Neural cell (in vitro differentiated cells): ENCODE measurements around the gene RBP5. TPM values are rescaled to one million over a fixed set of nuclear protein-coding genes. Genes with fewer than 3 reads are reported as not detected.

Experiments used
- H2AFZ ChIP-seq: fragments of 200-600, 300-800 bp; sonication (generic), shearing (Covaris generic); 2 replicates; pipeline ENCODE4 v1.6.0; 2014; ENCODE audit warnings: low read depth, mild to moderate bottlenecking, antibody characterized with exemption, low read length, moderate library complexity
- H3F3A ChIP-seq: fragments of 200-600 bp; shearing (Covaris generic); 2 replicates; pipeline ENCODE4 v1.6.1; 2016; ENCODE audit warnings: mild to moderate bottlenecking, moderate library complexity, mixed read lengths, antibody characterized with exemption, low read length; ENCODE audit not compliant: insufficient read depth, poor library complexity, severe bottlenecking
- H3K27ac ChIP-seq: fragments of 200-600, 300-800 bp; sonication (generic), shearing (Covaris generic); 2 replicates; pipeline ENCODE4 v1.5.1; 2014; ENCODE audit warnings: mild to moderate bottlenecking, low read length, moderate library complexity
- H3K27me3 ChIP-seq: fragments of 300-800, 200-600 bp; sonication (generic), shearing (Covaris generic); 2 replicates; pipeline ENCODE4 v1.6.0; 2014; ENCODE audit warnings: mild to moderate bottlenecking, low read depth, low read length, moderate library complexity; ENCODE audit not compliant: insufficient read depth
- H3K36me3 ChIP-seq: fragments of 300-800, 200-600 bp; sonication (generic), shearing (Covaris generic); 2 replicates; pipeline ENCODE4 v1.5.1; 2014; ENCODE audit warnings: mild to moderate bottlenecking, antibody characterized with exemption, low read length, moderate library complexity; ENCODE audit not compliant: insufficient read depth
- H3K4me2 ChIP-seq: fragments of 300-800, 200-600 bp; sonication (generic), shearing (Covaris generic); 2 replicates; pipeline ENCODE4 v1.6.0; 2014; ENCODE audit warnings: mild to moderate bottlenecking, low read length
- H3K4me3 ChIP-seq: fragments of 300-800, 200-600 bp; sonication (generic), shearing (Covaris generic); 2 replicates; pipeline ENCODE4 v1.5.1; 2014; ENCODE audit warnings: mild to moderate bottlenecking, low read length, moderate library complexity
- H3K79me2 ChIP-seq: fragments of 200-600 bp; shearing (Covaris generic); replicated peaks from 2 replicates; pipeline ENCODE4 v1.6.0; 2014; ENCODE audit warnings: mild to moderate bottlenecking, low read length, moderate library complexity; ENCODE audit not compliant: insufficient read depth
- H3K9ac ChIP-seq: fragments of 300-800, 200-600 bp; sonication (generic), shearing (Covaris generic); 2 replicates; pipeline ENCODE4 v1.6.1; 2016; ENCODE audit warnings: mild to moderate bottlenecking, low read length, mixed read lengths
- H3K9me2 ChIP-seq: fragments of 200-600 bp; shearing (Covaris generic); 2 replicates; pipeline ENCODE4 v1.6.1; 2016; ENCODE audit warnings: mild to moderate bottlenecking, low read length, mixed read lengths; ENCODE audit not compliant: insufficient read depth
- H3K9me3 ChIP-seq: fragments of 200-600, 300-800 bp; sonication (generic), shearing (Covaris generic); 2 replicates; pipeline ENCODE4 v1.6.1; 2016; ENCODE audit warnings: mild to moderate bottlenecking, mixed run types, low read length, moderate library complexity, mixed read lengths
- H4K20me1 ChIP-seq: fragments of 200-600 bp; shearing (Covaris generic); 2 replicates; pipeline ENCODE4 v1.6.1; 2016; ENCODE audit warnings: mild to moderate bottlenecking, mixed run types; ENCODE audit not compliant: insufficient read depth
- CTCF ChIP-seq: fragments of 450-650 bp; IDR thresholded peaks from 2 replicates; pipeline ENCODE4 v1.5.1; 2014; ENCODE audit warnings: antibody characterized with exemption, mild to moderate bottlenecking, moderate library complexity; ENCODE audit not compliant: poor library complexity, severe bottlenecking
- EP300 ChIP-seq: fragments of 450-650 bp; conservative IDR thresholded peaks from 2 replicates; pipeline ENCODE4 v1.6.1; 2014; ENCODE audit warnings: antibody characterized with exemption, mild to moderate bottlenecking, moderate library complexity; ENCODE audit not compliant: poor library complexity, severe bottlenecking
- EZH2 ChIP-seq: fragments of 200-600, 300-800 bp; shearing (Covaris generic), sonication (generic); IDR thresholded peaks from 2 replicates; pipeline ENCODE4 v1.6.1; 2014; ENCODE audit warnings: antibody characterized with exemption, low read length, borderline replicate concordance, mild to moderate bottlenecking; ENCODE audit not compliant: insufficient read depth, poor library complexity, severe bottlenecking
- MXI1 ChIP-seq: fragments of 450-650 bp; conservative IDR thresholded peaks from 2 replicates; pipeline ENCODE4 v1.6.1; 2014; ENCODE audit warnings: antibody characterized with exemption, mild to moderate bottlenecking; ENCODE audit not compliant: poor library complexity, severe bottlenecking
- POLR2AphosphoS5 ChIP-seq: IDR thresholded peaks from 2 replicates; pipeline ENCODE4 v1.6.1; 2012
- RAD21 ChIP-seq: fragments of 450-650 bp; conservative IDR thresholded peaks from 2 replicates; pipeline ENCODE4 v1.6.1; 2014; ENCODE audit warnings: antibody characterized with exemption, mild to moderate bottlenecking, moderate library complexity
- REST ChIP-seq: IDR thresholded peaks from 2 replicates; pipeline ENCODE4 v1.6.1; 2012; ENCODE audit warnings: borderline replicate concordance
- SMC3 ChIP-seq: fragments of 450-650 bp; conservative IDR thresholded peaks from 2 replicates; pipeline ENCODE4 v1.6.1; 2014; ENCODE audit warnings: antibody characterized with exemption, mild to moderate bottlenecking, moderate library complexity; ENCODE audit not compliant: poor library complexity
- TAF1 ChIP-seq: IDR thresholded peaks from 2 replicates; pipeline ENCODE4 v1.6.1; 2012; ENCODE audit warnings: low read depth
- polyA plus RNA-seq: library from polyadenylated mRNA; depleted of rRNA; stranded (reverse); fragments of >200 nt; gene quantifications from 2 replicates; pipeline ENCODE4 v1.2.3, GENCODE V29; 2014

The RBP5 gene
- polyA plus RNA-seq, 1 donor from 2014 or later = 1.9 TPM

DNA sequence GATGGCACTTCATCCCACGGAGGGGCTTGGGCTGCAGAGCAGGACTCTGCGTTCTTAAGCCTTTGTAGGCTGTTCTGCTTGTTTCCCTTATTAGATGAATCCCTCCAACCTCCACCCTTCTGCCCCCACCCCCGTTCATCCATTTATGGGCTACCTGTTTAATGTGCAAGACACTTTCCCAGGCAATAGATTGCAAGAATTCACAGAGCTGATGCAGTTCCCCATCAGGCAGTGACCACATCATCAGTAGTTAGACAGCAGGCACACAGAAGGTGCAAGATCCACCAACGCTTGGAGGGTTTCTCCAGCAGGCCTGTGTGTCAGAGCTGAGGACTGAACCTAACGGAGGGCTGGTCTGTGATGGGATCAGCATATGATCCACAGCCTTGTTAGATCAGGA lies 35.2 kb downstream of the RBP5 start:
- no peaks in the 10 kb centered on the region for H3K27me3 ChIP-seq
- no peaks in the 10 kb centered on the region for H3K9me3 ChIP-seq
- no peak overlapping the region for H3K4me3 ChIP-seq
- no peaks in the 10 kb centered on the region for H3F3A ChIP-seq
- H3K9me2 ChIP-seq = no peaks in the 10 kb centered on the region
- no peaks in the 10 kb centered on the region for H3K36me3 ChIP-seq
- H3K27ac ChIP-seq = no peak overlapping the region
- H3K9ac ChIP-seq = no peak overlapping the region
- no peak overlapping the region for H2AFZ ChIP-seq
- no peaks in the 10 kb centered on the region for H3K79me2 ChIP-seq
- H3K4me2 ChIP-seq = no peak overlapping the region
- H4K20me1 ChIP-seq = no peaks in the 10 kb centered on the region
- TF ChIP-seq EZH2 (no peak), EP300 (no peak), SMC3 (no peak), REST (no peak), CTCF (no peak), TAF1 (no peak), MXI1 (no peak), RAD21 (no peak), POLR2AphosphoS5 (no peak)

- H3K79me2 ChIP-seq = no peaks in the 10 kb centered on the region
- no peaks in the 10 kb centered on the region for H3K27me3 ChIP-seq
- H2AFZ ChIP-seq = no peak overlapping the region
- TF ChIP-seq REST (no peak), SMC3 (no peak), MXI1 (no peak), CTCF (no peak), POLR2AphosphoS5 (no peak), EZH2 (no peak), EP300 (no peak)
- H3K9ac ChIP-seq = no peak overlapping the region
- no peak overlapping the region for H3K27ac ChIP-seq
- H3K36me3 ChIP-seq = no peaks in the 10 kb centered on the region
- H3K4me2 ChIP-seq = no peak overlapping the region
- no peaks in the 10 kb centered on the region for H3K9me2 ChIP-seq
- H4K20me1 ChIP-seq = no peaks in the 10 kb centered on the region
- no peaks in the 10 kb centered on the region for H3K9me3 ChIP-seq
- H3K4me3 ChIP-seq = no peak overlapping the region
- no peaks in the 10 kb centered on the region for H3F3A ChIP-seq
Measured at GRCh38 chr12:7092986-7093460, 35.7 kb downstream of the RBP5 start.
